Measurements from ENCODE around the gene ZNF219.
"Not testable (repeated sequence)": the region's sequence is repeated elsewhere in the genome, so short reads cannot be mapped to it uniquely, and the experiment has no call there.

Gene ZNF219

GRCh38 chr14:21040941-21041340 lies 57.5 kb downstream of the ZNF219 start:
- not testable (repeated sequence) for DNase-seq

GRCh38 chr14:21040370-21040925 lies 58.0 kb downstream of the ZNF219 start:
- DNase-seq: no peak
